ENCODE results near the gene SPA17.

The SPA17 gene

DNA sequence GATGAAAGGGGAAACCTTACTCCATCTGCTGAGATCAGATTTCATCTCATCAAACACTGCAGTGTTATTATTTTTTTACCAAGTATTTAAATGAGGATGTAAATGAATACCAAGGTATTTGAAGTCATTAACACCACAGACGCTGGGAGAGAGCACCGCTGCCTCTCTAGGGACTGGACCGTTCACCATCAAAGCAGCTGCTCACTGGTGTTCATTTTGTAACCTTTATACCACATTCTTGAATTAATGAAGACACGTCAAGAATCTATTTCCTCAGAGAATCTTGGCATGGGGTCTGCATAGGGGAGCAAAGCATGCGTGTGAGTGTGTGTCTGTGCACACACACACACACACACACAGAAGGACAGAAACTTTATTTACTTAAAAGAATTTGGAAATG lies 15.8 kb upstream of the SPA17 start:
- Histone ChIP-seq H2AK5ac (ENCODE audit: low read depth, low read length) (no peak overlapping the region), H3K27me3 (ENCODE audit: control insufficient read depth in 3 of 3, insufficient read depth in 3 of 3, low read depth in 1 of 3, low read length in 3 of 3) (no peaks in the 10 kb centered on the region), H2BK120ac (ENCODE audit: low read depth, low read length) (no peak overlapping the region), H3K4me3 (ENCODE audit: low read length in 2 of 2) (no peak overlapping the region), H3K79me1 (ENCODE audit: low read depth, low read length) (no peaks in the 10 kb centered on the region), H3K4ac (ENCODE audit: low read length) (no peak overlapping the region), H2BK5ac (ENCODE audit: low read length) (no peak overlapping the region), H3K4me1 (ENCODE audit: control insufficient read depth in 2 of 2, insufficient read depth in 1 of 2, low read depth in 1 of 2, low read length in 2 of 2) (peaks cover 6 to 18% of the 10 kb centered on the region in 2 donors), H3K27ac (replicated peaks; ENCODE audit: low read length) (no peak overlapping the region), H3K36me3 (replicated peaks in 1 of 2; ENCODE audit: control insufficient read depth in 2 of 2, insufficient read depth in 2 of 2, low read length in 2 of 2) (no peaks in the 10 kb centered on the region), H3K18ac (ENCODE audit: low read length) (no peak overlapping the region), H3K9me3 (replicated peaks in 1 of 2; ENCODE audit: control insufficient read depth in 2 of 2, insufficient read depth in 1 of 2, low read depth in 1 of 2, low read length in 2 of 2) (no peaks in the 10 kb centered on the region), H4K8ac (ENCODE audit: low read depth, low read length) (no peak overlapping the region), H2BK15ac (ENCODE audit: low read length) (no peak overlapping the region), H2AFZ (ENCODE audit: low read length) (peak overlapping the region; percentile 80), H3K4me2 (ENCODE audit: insufficient read depth, low read length, poor library complexity, severe bottlenecking) (no peak overlapping the region), H3K23ac (ENCODE audit: low read depth, low read length, poor library complexity) (no peak overlapping the region), H3K14ac (ENCODE audit: low read length) (no peak overlapping the region), H2BK12ac (ENCODE audit: low read length) (no peak overlapping the region), H4K91ac (ENCODE audit: low read depth, low read length, poor library complexity) (no peak overlapping the region), H3K9ac (ENCODE audit: low read depth, low read length, poor library complexity) (no peak overlapping the region)
- DNase-seq (ENCODE audit: low spot score), result no peak
- WGBS, 2 donors (ENCODE audit: extremely low coverage in 2 of 2, insufficient read length in 2 of 2, insufficient replicate concordance in 1 of 2), result no CpG with 5 or more reads among the region's 5 CpGs

DNA sequence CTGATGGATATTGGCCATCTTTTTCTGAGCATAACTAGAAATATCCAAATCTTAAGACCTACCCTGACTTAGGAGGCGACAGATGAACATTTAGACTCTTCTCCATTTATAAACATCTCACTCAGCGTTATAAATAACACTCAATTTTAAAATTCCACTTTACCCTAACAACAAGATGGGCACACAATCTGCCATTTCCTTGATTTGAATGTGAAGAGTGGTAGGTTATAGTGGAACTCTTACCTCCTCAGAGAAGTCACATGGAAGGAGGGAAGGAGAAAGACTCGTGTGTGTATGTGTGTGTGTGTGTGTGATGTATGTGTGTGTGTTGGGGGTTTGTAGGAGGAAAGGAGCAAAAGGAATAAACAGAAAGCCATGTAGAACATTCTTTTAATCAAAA lies 15.2 kb upstream of the SPA17 start:
- 100% methylated on average over 2 of the region's 3 CpGs; no CpG with 5 or more reads in 1 of the 2 donors for WGBS, 2 donors (ENCODE audit: extremely low coverage in 2 of 2, insufficient read length in 2 of 2, insufficient replicate concordance in 1 of 2)
- no peak overlapping the region for H2BK5ac ChIP-seq (ENCODE audit: low read length)
- DNase-seq (ENCODE audit: low spot score), result no peak
- H3K9ac ChIP-seq (ENCODE audit: low read depth, low read length, poor library complexity), result no peak overlapping the region
- no peaks in the 10 kb centered on the region for H3K9me3 ChIP-seq (replicated peaks in 1 of 2; ENCODE audit: control insufficient read depth in 2 of 2, insufficient read depth in 1 of 2, low read depth in 1 of 2, low read length in 2 of 2)
- no peak overlapping the region for H3K14ac ChIP-seq (ENCODE audit: low read length)
- no peak overlapping the region for H2BK15ac ChIP-seq (ENCODE audit: low read length)
- H3K23ac ChIP-seq (ENCODE audit: low read depth, low read length, poor library complexity), result no peak overlapping the region
- no peak overlapping the region for H4K8ac ChIP-seq (ENCODE audit: low read depth, low read length)
- no peaks in the 10 kb centered on the region for H3K27me3 ChIP-seq (ENCODE audit: control insufficient read depth in 3 of 3, insufficient read depth in 3 of 3, low read depth in 1 of 3, low read length in 3 of 3)
- no peak overlapping the region for H3K4me3 ChIP-seq (ENCODE audit: low read length in 2 of 2)
- H3K27ac ChIP-seq (replicated peaks; ENCODE audit: low read length), result no peak overlapping the region
- no peaks in the 10 kb centered on the region for H3K79me1 ChIP-seq (ENCODE audit: low read depth, low read length)
- H2BK12ac ChIP-seq (ENCODE audit: low read length), result no peak overlapping the region
- no peak overlapping the region for H3K18ac ChIP-seq (ENCODE audit: low read length)
- no peak overlapping the region for H2AFZ ChIP-seq (ENCODE audit: low read length)
- no peak overlapping the region for H2BK120ac ChIP-seq (ENCODE audit: low read depth, low read length)
- no peak overlapping the region for H3K4ac ChIP-seq (ENCODE audit: low read length)
- no peak overlapping the region for H2AK5ac ChIP-seq (ENCODE audit: low read depth, low read length)
- no peaks in the 10 kb centered on the region for H3K36me3 ChIP-seq (replicated peaks in 1 of 2; ENCODE audit: control insufficient read depth in 2 of 2, insufficient read depth in 2 of 2, low read length in 2 of 2)
- peaks cover 6 to 18% of the 10 kb centered on the region in 2 donors for H3K4me1 ChIP-seq (ENCODE audit: control insufficient read depth in 2 of 2, insufficient read depth in 1 of 2, low read depth in 1 of 2, low read length in 2 of 2)
- no peak overlapping the region for H4K91ac ChIP-seq (ENCODE audit: low read depth, low read length, poor library complexity)
- no peak overlapping the region for H3K4me2 ChIP-seq (ENCODE audit: insufficient read depth, low read length, poor library complexity, severe bottlenecking)

DNA sequence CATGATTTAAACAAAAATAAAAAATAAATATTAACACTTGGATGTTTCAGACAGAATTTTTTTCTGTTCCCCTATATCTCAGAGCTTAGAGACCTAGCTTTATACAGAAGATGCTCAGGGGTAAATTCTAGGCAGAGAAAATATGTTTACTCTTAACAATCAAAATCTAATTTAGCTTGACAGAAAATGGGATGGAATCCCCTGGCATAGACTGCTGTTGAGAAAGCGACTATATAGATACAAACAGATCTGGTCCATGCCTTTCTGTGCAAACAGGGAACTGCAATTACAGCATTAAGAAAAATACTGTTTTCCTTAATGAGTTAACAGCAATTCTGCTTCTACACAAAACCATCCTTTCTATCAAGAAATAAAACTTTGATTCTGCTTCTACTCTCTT lies 14.7 kb upstream of the SPA17 start:
- H3K9ac ChIP-seq (ENCODE audit: low read depth, low read length, poor library complexity), result no peak overlapping the region
- H3K27ac ChIP-seq (replicated peaks; ENCODE audit: low read length), result no peak overlapping the region
- no peak overlapping the region for H2BK5ac ChIP-seq (ENCODE audit: low read length)
- H3K36me3 ChIP-seq (replicated peaks in 1 of 2; ENCODE audit: control insufficient read depth in 2 of 2, insufficient read depth in 2 of 2, low read length in 2 of 2), result no peaks in the 10 kb centered on the region
- H2AK5ac ChIP-seq (ENCODE audit: low read depth, low read length), result no peak overlapping the region
- no peak overlapping the region for H3K4me2 ChIP-seq (ENCODE audit: insufficient read depth, low read length, poor library complexity, severe bottlenecking)
- no peak overlapping the region for H2BK12ac ChIP-seq (ENCODE audit: low read length)
- WGBS, 2 donors (ENCODE audit: extremely low coverage in 2 of 2, insufficient read length in 2 of 2, insufficient replicate concordance in 1 of 2), result no CpG with 5 or more reads among the region's 1 CpG
- no peak overlapping the region for H3K14ac ChIP-seq (ENCODE audit: low read length)
- no peaks in the 10 kb centered on the region for H3K79me1 ChIP-seq (ENCODE audit: low read depth, low read length)
- no peak overlapping the region for H2BK120ac ChIP-seq (ENCODE audit: low read depth, low read length)
- H4K91ac ChIP-seq (ENCODE audit: low read depth, low read length, poor library complexity), result no peak overlapping the region
- H3K4me3 ChIP-seq (ENCODE audit: low read length in 2 of 2), result no peak overlapping the region
- no peak for DNase-seq (ENCODE audit: low spot score)
- no peak overlapping the region for H3K4ac ChIP-seq (ENCODE audit: low read length)
- H2BK15ac ChIP-seq (ENCODE audit: low read length), result no peak overlapping the region
- H3K18ac ChIP-seq (ENCODE audit: low read length), result no peak overlapping the region
- no peak overlapping the region for H3K23ac ChIP-seq (ENCODE audit: low read depth, low read length, poor library complexity)
- no peak overlapping the region for H2AFZ ChIP-seq (ENCODE audit: low read length)
- H4K8ac ChIP-seq (ENCODE audit: low read depth, low read length), result no peak overlapping the region
- H3K27me3 ChIP-seq (ENCODE audit: control insufficient read depth in 3 of 3, insufficient read depth in 3 of 3, low read depth in 1 of 3, low read length in 3 of 3), result no peaks in the 10 kb centered on the region
- no peaks in the 10 kb centered on the region for H3K9me3 ChIP-seq (replicated peaks in 1 of 2; ENCODE audit: control insufficient read depth in 2 of 2, insufficient read depth in 1 of 2, low read depth in 1 of 2, low read length in 2 of 2)
- H3K4me1 ChIP-seq (ENCODE audit: control insufficient read depth in 2 of 2, insufficient read depth in 1 of 2, low read depth in 1 of 2, low read length in 2 of 2), result peaks cover 6 to 18% of the 10 kb centered on the region in 2 donors

DNA sequence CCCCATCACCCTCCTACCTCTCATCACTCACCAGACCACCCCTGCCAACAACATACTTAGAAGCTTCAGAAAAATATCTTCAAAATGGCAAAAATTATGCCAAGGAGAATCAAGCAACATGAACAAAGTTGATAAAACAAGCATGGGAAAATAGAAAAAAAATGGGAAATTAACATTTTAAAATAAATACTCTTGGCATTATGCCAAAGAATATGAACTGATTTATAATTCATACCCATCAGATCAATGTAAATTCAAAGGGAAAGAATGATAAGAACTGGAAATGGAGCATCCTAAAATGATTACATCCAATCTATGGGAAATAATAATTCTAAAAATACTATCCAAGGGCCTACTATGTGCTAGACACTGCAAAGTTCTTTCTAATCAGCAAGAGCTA lies 12.2 kb upstream of the SPA17 start:
- Histone ChIP-seq H3K14ac (ENCODE audit: low read length) (no peak overlapping the region), H3K4me1 (ENCODE audit: control insufficient read depth in 2 of 2, insufficient read depth in 1 of 2, low read depth in 1 of 2, low read length in 2 of 2) (peaks cover 6 to 18% of the 10 kb centered on the region in 2 donors), H3K9me3 (replicated peaks in 1 of 2; ENCODE audit: control insufficient read depth in 2 of 2, insufficient read depth in 1 of 2, low read depth in 1 of 2, low read length in 2 of 2) (no peaks in the 10 kb centered on the region), H3K4me3 (ENCODE audit: low read length in 2 of 2) (no peak overlapping the region), H3K4ac (ENCODE audit: low read length) (no peak overlapping the region), H4K91ac (ENCODE audit: low read depth, low read length, poor library complexity) (no peak overlapping the region), H4K8ac (ENCODE audit: low read depth, low read length) (no peak overlapping the region), H3K18ac (ENCODE audit: low read length) (no peak overlapping the region), H3K79me1 (ENCODE audit: low read depth, low read length) (no peaks in the 10 kb centered on the region), H2BK120ac (ENCODE audit: low read depth, low read length) (no peak overlapping the region), H3K27me3 (ENCODE audit: control insufficient read depth in 3 of 3, insufficient read depth in 3 of 3, low read depth in 1 of 3, low read length in 3 of 3) (no peaks in the 10 kb centered on the region), H2BK12ac (ENCODE audit: low read length) (no peak overlapping the region), H2AK5ac (ENCODE audit: low read depth, low read length) (no peak overlapping the region), H3K23ac (ENCODE audit: low read depth, low read length, poor library complexity) (no peak overlapping the region), H2AFZ (ENCODE audit: low read length) (no peak overlapping the region), H3K9ac (ENCODE audit: low read depth, low read length, poor library complexity) (no peak overlapping the region), H3K36me3 (replicated peaks in 1 of 2; ENCODE audit: control insufficient read depth in 2 of 2, insufficient read depth in 2 of 2, low read length in 2 of 2) (no peaks in the 10 kb centered on the region), H2BK15ac (ENCODE audit: low read length) (no peak overlapping the region), H3K4me2 (ENCODE audit: insufficient read depth, low read length, poor library complexity, severe bottlenecking) (no peak overlapping the region), H2BK5ac (ENCODE audit: low read length) (no peak overlapping the region), H3K27ac (replicated peaks; ENCODE audit: low read length) (no peak overlapping the region)
- no peak for DNase-seq (ENCODE audit: low spot score)
